Astrocyte of the cerebellum (primary cell): Measurements from ENCODE around the gene WDR7.

Experiments used
- DNase-seq: peaks from one replicate; pipeline ENCODE4 v3.0.0-alpha.2; 2011; ENCODE audit warnings: low read depth
- H3K4me3 ChIP-seq: 2 replicates; pipeline ENCODE4 v1.5.1; 2011; ENCODE audit warnings: mild to moderate bottlenecking, low read depth, low read length, moderate library complexity
- in situ Hi-C: cut with HindIII; loops from 2 replicates; pipeline ENCODE4 v1.10.0; 2017; ENCODE audit warnings: low sequenced_read_pairs
- TF ChIP-seq, protein P1 (sequence below): IDR thresholded peaks from 2 replicates; pipeline ENCODE4 v1.5.1; 2012; ENCODE audit warnings: low read length, low read depth, moderate library complexity, mild to moderate bottlenecking; ENCODE audit errors: missing control alignments

The WDR7 gene

DNA sequence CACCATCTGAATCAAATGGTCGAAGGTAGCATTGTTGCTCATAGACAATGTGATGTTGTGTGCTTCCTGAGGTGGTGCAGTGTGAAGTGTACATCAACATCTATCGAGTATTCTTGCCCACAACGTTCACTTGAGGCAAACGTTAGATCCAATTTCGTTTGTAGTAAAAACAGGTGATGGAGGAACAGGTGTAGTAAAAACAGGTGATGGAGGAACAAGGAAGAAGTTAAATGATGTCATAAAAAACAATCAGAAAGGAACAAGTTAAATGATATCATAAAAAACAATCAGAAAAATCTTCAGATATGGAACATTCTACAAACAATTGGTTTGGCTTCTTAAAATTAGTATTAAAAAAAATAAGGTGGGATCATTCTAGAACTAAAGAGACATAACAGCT, 11.3 kb downstream of the WDR7 start:
- TF ChIP-seq, protein P1, sequence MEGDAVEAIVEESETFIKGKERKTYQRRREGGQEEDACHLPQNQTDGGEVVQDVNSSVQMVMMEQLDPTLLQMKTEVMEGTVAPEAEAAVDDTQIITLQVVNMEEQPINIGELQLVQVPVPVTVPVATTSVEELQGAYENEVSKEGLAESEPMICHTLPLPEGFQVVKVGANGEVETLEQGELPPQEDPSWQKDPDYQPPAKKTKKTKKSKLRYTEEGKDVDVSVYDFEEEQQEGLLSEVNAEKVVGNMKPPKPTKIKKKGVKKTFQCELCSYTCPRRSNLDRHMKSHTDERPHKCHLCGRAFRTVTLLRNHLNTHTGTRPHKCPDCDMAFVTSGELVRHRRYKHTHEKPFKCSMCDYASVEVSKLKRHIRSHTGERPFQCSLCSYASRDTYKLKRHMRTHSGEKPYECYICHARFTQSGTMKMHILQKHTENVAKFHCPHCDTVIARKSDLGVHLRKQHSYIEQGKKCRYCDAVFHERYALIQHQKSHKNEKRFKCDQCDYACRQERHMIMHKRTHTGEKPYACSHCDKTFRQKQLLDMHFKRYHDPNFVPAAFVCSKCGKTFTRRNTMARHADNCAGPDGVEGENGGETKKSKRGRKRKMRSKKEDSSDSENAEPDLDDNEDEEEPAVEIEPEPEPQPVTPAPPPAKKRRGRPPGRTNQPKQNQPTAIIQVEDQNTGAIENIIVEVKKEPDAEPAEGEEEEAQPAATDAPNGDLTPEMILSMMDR = no peak
- in situ Hi-C loops = no loop called here
- no peak overlapping the region for H3K4me3 ChIP-seq
- DNase-seq = no peak

DNA sequence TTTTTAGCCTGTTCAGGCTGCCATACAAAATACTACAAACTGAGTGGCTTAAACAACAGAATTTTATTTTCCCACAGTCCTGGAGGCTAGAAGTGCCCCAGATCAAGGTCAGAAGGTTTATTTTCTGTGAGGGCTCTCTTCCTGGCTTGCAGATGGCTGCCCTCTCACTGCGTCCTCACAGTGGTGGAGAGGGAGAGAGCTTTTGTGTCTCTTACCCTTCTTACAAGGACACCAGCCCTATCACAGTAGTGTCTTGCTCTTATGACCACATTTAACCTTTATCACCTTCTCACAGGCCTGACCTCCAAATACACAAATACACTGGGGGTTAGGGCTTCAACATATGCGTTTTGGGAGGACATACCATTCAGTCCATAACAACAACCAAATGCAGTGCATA, 11.7 kb downstream of the WDR7 start:
- in situ Hi-C loops = no loop called here
- TF ChIP-seq, protein P1 = no peak
- no peak overlapping the region for H3K4me3 ChIP-seq
- DNase-seq = no peak

DNA sequence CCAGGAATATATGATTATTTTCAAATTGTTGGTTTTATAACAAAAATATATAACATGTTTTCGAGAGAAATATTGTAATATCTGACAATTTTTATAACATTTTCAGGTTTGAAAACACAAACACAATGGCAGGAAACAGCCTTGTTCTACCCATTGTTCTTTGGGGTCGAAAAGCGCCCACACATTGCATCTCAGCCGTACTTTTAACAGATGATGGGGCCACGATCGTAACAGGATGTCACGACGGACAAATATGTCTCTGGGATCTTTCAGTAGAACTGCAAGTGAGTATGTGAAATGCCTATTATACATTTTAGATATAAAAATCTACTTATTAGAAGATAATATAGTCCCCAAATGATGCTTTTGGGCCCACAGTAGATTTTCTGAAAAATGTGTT, 21.2 kb downstream of the WDR7 start:
- in situ Hi-C loops = no loop called here
- no peak overlapping the region for H3K4me3 ChIP-seq
- DNase-seq = no peak
- TF ChIP-seq, protein P1 = no peak

DNA sequence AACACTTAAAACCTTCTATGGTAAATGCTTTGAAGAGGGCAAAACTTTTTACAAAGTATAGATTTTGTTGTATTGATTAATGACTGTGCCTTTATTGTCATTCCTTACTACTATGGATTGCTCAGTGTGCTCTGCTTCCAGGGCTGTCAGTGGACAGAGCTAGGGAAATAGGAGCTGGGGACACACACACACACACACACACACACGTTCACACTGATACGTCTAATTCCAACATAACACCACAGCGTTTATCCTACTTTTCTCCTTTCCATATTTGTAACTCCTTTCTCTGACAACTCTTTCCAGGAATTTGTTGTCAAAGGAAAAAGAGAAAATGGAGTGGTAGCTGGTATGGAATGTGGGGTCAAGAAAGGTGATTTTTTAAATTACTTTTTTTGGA, 21.8 kb downstream of the WDR7 start:
- in situ Hi-C loops = no loop called here
- no peak for DNase-seq
- no peak overlapping the region for H3K4me3 ChIP-seq
- TF ChIP-seq, protein P1 = no peak

DNA sequence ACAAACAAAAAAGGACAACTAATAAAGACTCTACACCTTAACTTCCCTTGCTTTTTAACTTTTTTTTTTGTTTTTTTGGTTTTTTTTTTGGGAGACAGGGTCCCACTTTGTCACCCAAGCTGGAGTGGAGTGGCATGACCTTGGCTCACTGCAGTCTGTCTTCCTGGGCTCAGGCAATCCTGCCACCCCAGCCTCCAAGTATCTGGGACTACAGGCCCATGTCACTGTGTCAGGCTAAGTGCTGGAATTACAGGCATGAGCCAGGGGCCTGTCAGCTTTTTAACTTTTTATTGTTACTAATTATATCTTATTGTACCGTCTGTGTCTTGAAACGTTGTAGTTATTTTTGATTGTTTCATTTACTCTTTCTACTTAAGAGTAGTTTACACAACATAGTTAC, 25.5 kb downstream of the WDR7 start:
- in situ Hi-C loops = no loop called here
- no peak for DNase-seq
- H3K4me3 ChIP-seq = no peak overlapping the region
- TF ChIP-seq, protein P1 = no peak

DNA sequence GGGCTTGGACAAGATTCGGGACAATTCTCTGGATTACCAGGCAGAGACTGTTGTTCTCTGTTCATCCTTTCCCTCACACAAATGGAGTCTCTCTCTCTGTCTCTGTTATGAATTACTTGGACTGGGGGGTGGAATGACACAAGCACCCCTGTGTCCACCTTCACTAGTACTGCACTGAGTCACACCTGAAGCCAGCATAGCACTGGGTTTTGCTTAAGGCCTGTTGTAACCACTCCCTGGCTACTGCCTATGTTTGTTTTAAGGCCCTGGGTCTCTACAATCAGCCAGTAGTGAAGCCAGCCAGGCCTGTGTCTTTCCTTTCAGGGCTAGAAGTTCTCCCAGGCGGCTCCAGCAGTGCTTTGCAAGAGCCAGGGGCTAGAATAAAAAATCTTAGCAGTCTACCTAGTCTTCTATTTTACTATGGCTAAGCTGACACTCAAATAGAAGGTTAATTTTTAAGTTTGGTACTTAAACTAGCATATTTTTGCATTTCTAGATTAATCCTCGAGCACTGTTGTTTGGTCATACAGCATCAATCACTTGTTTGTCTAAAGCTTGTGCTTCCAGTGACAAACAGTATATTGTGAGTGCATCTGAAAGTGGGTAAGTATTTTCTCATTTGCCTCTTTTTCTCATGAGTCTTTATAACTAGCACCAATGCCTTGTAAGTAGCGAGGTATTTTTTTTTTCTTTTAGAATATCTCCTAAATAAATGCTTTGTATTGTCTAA, 27.8 kb downstream of the WDR7 start:
- TF ChIP-seq, protein P1 = no peak
- in situ Hi-C loops = no loop called here
- no peak for DNase-seq
- no peak overlapping the region for H3K4me3 ChIP-seq

DNA sequence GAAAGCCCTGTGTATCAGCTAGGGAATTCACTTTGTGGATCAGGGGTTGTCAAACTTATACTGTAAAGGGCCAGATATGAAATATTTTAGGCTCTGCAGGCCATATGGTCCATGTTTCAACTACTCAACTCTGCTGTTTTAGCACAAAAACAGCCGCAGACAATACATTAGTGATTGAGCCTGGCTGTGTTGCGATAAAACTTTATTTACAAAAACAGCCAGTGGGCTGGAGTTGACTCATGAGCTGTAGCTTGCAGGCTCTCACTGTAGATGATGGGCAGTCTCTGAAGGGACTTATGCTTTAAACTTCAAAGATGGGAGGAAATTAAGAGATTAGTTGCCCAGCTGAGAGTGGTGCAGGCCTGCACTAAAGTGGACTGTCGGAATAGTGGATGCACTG, 33.1 kb downstream of the WDR7 start:
- DNase-seq = no peak
- TF ChIP-seq, protein P1 = no peak

More for the DNA sequence above, 33.1 kb downstream of the WDR7 start:
- H3K4me3 ChIP-seq = no peak overlapping the region
- in situ Hi-C loops = no loop called here
